ENCODE measurements around the gene MED26.
"Not testable (repeated sequence)": the region's sequence is repeated elsewhere in the genome, so short reads cannot be mapped to it uniquely, and the experiment has no call there.

MED26 gene

GRCh38 chr19:16566702-16567101, 61.3 kb downstream of the MED26 start:
- TF ChIP-seq CTCF (IDR thresholded peaks at IDR 0.05; ENCODE audit: borderline replicate concordance, control extremely low read depth, extremely low read depth, insufficient read depth, missing control alignments): no peak
- in situ Hi-C loops (cut with MboI; ENCODE audit: low sequenced_read_pairs, unreplicated experiment): no loop called here
- DNase-seq (ENCODE audit: low spot score): no peak

GRCh38 chr19:16566161-16566560, 61.8 kb downstream of the MED26 start:
- no peak for DNase-seq (ENCODE audit: low spot score)
- no peak for TF ChIP-seq CTCF (IDR thresholded peaks at IDR 0.05; ENCODE audit: borderline replicate concordance, control extremely low read depth, extremely low read depth, insufficient read depth, missing control alignments)
- in situ Hi-C loops (cut with MboI; ENCODE audit: low sequenced_read_pairs, unreplicated experiment): no loop called here

GRCh38 chr19:16564842-16565241, 63.2 kb downstream of the MED26 start:
- in situ Hi-C loops (cut with MboI; ENCODE audit: low sequenced_read_pairs, unreplicated experiment): no loop called here
- no peak for DNase-seq (ENCODE audit: low spot score)
- TF ChIP-seq CTCF (IDR thresholded peaks at IDR 0.05; ENCODE audit: borderline replicate concordance, control extremely low read depth, extremely low read depth, insufficient read depth, missing control alignments): no peak

- DNase-seq (ENCODE audit: low spot score): no peak
- TF ChIP-seq CTCF (IDR thresholded peaks at IDR 0.05; ENCODE audit: borderline replicate concordance, control extremely low read depth, extremely low read depth, insufficient read depth, missing control alignments): no peak
- in situ Hi-C loops (cut with MboI; ENCODE audit: low sequenced_read_pairs, unreplicated experiment): no loop called here
Observed at GRCh38 chr19:16562608-16563025, 65.4 kb downstream of the MED26 start.

- DNase-seq (ENCODE audit: low spot score): no peak
- no peak for TF ChIP-seq CTCF (IDR thresholded peaks at IDR 0.05; ENCODE audit: borderline replicate concordance, control extremely low read depth, extremely low read depth, insufficient read depth, missing control alignments)
- in situ Hi-C loops (cut with MboI; ENCODE audit: low sequenced_read_pairs, unreplicated experiment): no loop called here
Observed at GRCh38 chr19:16561382-16561781, 66.6 kb downstream of the MED26 start.

- no peak for TF ChIP-seq CTCF (IDR thresholded peaks at IDR 0.05; ENCODE audit: borderline replicate concordance, control extremely low read depth, extremely low read depth, insufficient read depth, missing control alignments)
- in situ Hi-C loops (cut with MboI; ENCODE audit: low sequenced_read_pairs, unreplicated experiment): no loop called here
- DNase-seq (ENCODE audit: low spot score): no peak
Observed at GRCh38 chr19:16559780-16560276, 68.2 kb downstream of the MED26 start.

- no peak for DNase-seq (ENCODE audit: low spot score)
- no peak for TF ChIP-seq CTCF (IDR thresholded peaks at IDR 0.05; ENCODE audit: borderline replicate concordance, control extremely low read depth, extremely low read depth, insufficient read depth, missing control alignments)
- in situ Hi-C loops (cut with MboI; ENCODE audit: low sequenced_read_pairs, unreplicated experiment): no loop called here
Observed at GRCh38 chr19:16554776-16555175, 73.2 kb downstream of the MED26 start.

GRCh38 chr19:16551902-16552301, 76.1 kb downstream of the MED26 start:
- in situ Hi-C loops (cut with MboI; ENCODE audit: low sequenced_read_pairs, unreplicated experiment); DNase-seq (ENCODE audit: low spot score): not testable (repeated sequence)
